HG03457 (cell line): ENCODE results near the gene LEP.
"Not testable (repeated sequence)": the region's sequence is repeated elsewhere in the genome, so short reads cannot be mapped to it uniquely, and the experiment has no call there.

Experiments
- ATAC-seq: cut with Tn5 transposase; IDR thresholded peaks from one replicate; pipeline ENCODE4 v1.9.1; 2021; ENCODE audit warnings: moderate number of reproducible peaks; ENCODE audit not compliant: unreplicated experiment

The LEP gene

DNA sequence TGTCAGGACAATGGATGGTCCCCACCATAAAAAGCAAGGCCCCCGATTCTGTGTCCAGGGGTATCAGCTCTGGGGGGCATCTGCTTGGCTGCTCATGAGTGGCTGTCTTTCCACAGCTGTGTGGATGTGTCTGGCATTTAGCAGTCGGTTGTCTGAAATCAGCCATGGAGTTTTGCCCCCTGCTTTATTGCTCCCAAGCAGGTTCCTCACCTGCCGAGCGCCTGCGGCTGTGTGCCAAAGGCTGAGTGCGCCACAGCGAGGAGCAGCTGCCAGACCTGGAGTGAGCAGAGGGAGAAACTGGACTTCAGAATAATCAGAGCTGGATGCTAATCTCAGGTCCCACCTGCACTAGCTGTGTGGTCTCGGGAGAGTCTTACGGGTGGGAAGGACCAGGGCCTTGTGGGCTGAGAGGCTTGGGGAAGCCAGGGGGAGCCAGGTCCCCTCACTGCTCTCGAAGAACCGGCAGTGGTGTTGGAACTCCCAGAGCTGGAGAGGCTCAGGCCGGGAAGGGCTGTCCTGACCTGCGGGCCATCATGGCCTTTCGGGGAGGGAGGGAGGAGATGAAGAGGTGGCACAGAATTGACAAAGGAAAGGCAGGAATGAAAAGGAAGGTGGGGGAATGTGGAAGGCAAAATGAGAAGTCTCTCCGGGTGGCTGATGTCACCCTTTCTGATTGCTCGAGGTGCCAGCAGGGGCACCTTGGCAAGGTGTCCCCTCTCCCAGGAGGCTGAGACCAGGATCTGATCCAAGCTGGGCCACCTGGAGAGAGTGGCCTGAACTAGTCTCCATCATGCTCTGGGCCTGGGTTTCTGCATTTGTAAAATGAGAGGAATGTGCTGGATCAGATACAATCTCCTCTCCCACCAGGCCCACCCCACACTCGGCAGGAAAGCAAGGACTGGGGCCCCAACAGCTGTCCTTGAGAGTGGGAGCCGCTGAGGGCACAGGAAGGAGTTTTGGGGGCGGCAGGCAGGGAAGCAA is 30.2 kb upstream of the LEP start:
- ATAC-seq: no peak

DNA sequence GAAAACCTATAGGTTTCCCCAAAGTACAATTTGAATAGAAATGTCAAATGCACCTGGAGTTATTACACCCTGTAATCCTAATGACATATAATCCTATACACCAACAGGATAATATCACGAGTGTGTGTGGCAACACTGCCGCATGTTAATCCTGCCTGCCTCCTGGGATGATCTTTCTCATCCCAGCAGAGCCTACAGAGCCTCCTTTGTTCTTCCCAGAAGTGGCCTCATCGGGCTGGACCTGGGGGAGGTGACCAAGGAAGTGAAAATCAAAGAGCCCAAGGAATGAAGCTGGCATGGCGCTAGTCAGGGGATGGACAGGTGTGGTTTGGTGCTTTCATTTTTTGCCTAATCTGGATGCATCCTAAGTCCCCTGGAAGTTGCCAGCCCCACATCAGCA is 29.5 kb upstream of the LEP start:
- no peak for ATAC-seq

DNA sequence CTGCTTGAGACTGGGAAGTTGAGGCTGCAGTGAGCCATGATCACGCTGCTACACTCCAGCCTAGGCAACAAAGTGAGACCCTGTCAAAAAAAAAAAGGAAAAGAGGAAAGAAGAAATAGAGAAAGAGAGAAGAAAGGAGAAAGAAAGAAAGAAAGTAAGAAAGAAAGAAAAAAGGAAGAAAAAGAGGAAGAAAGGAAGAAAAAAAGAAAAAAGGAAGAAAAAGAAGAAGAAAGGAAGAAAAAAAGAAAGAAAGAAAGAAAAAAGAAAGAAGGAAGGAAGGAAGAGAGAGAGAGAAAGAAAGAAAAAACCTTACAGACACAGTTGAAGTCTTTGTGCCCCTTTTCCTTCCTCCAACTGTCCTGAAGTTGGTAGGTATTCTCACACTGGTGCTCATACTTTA is 26.6 kb upstream of the LEP start:
- ATAC-seq: no peak

DNA sequence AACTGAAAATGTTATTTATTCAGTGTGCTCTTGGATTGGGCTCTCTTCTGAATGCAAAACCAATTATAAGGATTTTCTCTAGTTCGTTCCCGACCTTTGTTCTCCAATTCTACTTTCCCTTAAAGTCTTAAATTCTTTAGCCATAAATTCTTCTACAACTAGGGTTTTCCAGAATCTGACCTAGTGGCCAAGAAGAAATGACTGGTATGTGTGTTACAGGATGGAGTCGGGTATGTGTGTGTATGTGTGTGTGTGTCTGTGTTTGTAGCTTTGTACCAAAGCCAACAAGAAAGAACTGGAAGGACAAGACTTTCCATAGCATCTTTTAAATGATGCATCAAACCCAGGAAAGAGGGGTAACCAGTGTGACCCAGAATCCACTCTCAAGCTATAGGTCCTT is 25.8 kb upstream of the LEP start:
- ATAC-seq: no peak

DNA sequence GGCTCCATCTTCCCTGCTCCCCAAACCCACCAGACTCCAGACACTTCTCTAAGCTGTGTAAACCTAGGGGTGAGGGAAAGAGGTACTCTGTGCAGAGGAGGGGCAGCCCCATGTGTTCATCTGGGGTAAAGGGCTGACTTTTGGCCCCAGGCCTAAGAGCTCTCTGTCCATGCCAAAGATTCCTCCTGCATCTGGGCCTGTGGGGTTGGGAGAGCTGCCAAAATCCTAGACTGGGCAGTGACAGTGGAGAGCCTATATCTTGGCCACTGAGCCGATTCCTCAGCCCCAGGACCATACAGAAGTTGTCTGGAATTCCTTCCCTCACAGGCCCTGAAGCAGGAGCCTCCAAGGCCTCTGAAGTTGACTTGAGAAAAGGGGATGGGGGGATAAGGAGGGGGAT is 25.3 kb upstream of the LEP start:
- ATAC-seq: no peak

DNA sequence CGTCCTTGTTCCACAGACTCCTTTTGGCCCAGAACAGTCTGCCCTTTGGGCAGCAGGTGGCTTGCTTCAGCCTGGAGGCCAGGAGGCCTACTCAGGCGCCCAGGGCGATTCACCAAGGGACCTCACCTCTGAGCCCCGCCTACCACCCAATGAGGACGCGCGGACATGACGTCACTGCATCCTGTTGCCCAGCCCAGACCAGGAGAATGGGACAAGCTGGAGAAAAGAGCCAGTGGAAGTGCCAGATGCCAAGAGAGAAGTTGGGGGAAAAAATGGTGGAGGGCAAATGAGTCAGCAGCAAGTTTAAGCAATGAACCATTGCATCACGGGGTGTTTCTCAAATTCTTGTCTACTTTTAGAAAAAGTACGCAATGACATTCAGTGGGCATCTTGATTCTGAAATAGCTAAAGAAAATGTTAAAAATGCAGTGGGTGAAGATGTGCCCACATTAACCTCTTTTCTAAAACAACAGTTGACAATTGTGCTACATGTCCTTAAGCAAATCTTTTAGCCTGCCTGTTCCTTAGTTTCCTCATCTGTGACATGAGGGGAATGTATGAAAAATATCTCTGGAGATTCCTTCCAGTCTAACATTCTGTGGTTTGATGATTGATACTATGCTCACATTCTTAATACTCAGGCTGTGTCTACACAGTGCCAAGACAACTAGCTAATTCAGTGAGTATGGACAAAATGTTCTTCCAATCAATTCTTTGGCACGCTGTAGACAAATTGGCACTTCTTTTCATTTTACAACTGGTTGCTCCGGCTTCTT is 23.9 kb upstream of the LEP start:
- no peak for ATAC-seq

DNA sequence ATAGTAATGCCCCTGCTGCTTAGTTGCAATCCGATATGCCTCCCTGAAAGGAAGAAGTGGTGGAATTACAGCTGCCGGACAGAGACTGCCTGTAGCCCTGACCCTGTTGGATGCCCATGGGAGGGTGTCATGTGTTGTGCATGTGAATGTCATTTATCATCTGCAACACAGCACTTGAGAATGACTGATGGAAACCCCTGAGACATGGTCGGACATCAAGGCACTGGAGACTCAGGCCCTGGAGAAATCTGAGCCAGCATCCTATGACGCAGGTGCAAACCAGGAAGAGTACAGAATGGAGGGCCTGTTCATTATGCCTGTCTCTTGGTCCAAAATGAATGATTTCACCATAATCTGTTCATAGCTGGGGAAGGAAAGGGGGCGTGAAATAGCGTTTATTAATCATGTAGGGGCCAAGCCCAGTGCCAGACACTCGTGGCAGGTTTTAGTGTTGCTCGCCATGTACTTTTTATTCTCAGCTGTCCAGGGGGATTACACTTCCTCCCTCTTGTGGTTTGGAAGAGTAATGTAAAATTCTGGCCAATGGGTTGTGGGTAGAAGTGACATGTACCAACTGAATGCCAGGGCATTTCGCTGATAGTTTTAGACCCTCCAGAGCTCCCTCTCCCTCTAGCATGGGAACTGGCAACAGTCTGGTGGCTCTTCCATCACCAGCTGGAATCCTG is 23.0 kb upstream of the LEP start:
- ATAC-seq: no peak

DNA sequence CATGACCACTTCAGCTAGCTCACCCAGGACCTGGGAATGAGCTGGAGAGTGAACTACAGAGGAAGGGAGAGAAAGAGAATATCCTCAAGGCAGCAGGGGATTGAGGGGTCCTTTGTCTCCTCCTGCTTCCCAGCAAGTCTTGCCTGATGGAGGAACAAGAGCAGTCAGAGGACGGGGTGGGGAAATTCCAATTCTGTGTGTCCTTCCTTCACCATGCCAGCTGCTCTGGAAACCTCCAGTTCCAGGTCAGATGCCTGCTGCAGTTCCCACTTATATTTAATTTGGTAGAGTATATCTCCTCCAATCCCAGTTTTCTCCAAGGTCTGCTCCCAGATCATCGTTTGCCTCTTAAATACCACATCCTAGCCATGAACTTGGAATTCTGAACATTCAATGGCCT is 21.4 kb upstream of the LEP start:
- ATAC-seq: no peak

DNA sequence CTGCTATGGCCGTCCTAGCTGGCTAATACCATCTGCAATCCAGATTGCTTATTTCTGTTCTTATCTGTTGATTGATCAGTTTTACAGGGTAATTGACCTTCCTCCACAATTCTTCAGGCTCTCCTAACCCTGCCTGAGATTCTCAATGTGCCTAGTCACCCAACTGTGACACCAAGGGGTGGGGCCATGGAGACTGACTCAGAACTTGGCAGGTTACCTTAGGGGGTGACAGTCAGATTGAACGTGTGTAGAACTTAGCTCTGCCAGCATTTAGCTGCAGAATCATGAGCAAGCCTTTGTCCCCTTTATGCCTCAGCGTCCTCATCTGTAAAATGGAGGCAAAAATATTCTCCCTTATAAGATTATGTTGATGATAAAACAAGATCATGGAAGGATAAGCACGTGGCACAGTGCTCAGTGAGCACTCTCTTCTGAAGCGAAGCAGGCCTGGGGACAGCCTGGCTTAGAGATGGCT is 19.1 kb upstream of the LEP start:
- ATAC-seq: no peak

DNA sequence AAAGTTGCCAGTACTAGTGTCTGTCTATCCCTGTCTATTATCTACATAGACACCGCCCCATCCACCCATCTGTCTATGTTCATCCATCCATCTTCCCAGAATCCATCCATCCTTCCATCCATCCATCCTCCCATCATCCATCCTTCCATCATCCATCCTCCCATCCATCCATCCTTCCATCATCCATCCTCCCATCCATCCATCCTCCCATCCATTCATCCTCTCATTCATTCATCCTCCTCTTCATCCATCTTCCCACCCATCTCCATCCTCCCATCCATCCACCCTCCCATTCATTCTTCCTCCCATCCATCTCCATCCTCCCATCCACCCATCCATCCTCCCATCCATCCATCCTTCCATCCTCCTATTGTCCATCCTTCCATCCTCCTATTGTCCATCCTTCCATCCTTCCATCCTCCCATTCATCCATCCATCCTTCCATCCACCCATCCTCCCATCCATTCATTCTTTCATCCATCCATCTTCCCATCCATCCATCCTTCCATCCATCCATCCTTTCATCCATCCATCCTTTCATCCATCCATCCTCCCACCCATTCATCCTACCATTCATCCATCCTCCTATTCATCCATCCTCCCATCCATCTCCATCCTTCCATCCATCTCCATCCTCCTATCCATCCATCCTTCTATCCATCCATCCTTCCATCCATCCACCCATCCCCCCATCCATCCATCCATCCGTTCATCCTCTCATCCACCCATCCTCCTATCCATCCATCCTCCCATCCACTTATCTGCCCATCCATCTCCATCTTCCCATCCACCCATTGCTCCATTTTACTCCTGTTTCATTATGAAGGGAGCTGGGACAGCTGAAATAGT is 14.7 kb upstream of the LEP start:
- ATAC-seq: no peak

DNA sequence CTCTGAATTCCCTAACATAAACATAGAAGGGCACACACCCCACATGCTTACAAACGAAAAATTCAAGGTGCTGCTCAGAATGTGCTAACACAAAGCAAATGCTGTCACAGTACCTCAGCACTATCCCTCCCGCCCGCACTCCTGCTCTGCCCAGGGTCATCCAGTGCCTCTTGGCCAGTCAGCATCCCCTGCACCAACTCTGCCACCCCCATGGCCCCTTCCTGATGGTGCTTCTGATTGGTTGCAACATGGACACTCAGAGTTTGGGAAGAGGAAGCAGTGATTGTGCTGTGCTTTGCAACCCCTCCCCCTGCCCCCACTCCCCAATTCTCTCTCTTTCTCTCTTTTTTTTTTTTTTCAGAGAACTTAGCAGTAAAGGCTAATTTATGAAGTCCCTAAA is 13.8 kb upstream of the LEP start:
- ATAC-seq: no peak

DNA sequence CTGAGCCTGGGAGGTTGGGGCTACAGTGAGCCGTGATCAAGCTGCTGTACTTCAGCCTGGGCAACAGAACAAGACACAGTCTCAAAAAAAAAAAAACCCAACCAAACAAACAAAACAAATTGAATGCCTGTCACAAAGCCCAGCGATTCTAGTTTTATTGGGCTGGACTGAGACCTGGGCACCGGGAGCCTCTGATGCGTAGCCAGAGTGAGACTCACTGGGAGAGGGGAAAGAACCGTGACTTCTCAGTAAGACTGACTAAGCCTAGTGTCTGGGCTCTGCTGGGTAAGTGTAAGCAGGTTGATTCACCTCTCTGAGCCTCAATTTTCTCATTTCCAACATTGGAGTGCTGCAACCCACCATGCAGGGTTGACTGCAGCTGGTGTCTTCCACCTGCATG is 10.1 kb upstream of the LEP start:
- ATAC-seq: no peak

DNA sequence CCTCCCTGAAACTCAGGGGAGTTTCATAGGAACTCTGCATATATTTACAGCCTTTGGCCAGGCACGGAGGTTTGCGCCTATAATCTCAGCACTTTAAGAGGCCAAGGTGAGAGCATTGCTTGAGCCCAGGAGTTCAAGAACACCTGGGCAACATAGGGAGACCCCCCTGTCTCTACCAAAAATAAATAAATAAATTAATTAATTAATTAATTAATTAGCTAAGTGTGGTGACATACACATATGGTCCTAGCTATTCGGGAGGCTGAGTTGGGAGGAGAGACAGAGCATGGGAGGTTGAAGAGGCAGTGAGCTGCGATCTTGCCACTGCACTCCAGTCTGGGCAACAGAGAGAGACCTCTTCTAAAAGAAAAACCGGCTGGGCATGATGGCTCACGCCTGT is 9.4 kb upstream of the LEP start:
- ATAC-seq: no peak

DNA sequence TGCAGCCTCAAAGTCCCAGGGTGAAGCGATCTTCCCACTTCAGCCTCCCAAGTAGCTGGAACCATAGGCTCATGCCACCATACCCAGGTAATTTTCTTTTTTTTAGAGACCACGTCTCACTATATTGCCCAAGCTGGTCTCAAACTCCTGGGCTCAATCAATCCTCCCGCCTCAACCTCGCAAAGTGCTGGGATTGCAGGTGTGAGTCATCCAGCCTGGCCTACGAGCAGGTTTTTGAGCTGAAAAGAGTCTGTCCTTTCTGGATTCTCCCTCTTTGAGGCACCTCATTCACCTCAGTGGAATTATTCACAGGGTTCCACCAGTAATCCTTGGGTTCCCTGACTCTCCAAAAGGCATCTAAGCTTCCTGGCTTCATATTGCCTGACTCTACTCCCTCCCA is 7.6 kb upstream of the LEP start:
- no peak for ATAC-seq

DNA sequence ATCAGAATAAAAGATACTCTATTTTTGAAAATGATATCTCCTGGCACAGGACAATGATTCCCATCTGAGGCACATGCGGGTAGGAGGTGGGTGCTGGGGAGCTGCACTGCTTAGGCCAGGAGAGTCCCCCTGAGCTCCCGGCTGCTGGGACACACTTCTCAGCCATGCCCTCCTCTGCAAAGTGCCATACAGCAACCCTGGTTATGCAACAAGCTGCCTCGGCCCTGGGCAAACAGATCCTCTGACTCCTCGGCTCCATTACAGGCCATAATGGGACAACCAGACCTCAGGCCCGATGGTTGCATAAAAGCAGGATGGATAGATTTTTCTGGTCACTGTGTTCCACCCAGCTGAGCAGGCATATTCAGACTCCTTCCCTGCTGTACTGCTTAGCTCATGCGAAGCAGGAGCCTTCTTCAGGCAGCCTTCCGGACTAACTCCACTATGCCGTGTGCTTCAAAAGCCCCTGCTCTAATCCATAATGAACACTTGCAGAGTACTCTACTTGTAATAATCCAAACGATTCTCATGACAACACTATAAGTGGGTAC is 6.5 kb upstream of the LEP start:
- ATAC-seq: no peak

DNA sequence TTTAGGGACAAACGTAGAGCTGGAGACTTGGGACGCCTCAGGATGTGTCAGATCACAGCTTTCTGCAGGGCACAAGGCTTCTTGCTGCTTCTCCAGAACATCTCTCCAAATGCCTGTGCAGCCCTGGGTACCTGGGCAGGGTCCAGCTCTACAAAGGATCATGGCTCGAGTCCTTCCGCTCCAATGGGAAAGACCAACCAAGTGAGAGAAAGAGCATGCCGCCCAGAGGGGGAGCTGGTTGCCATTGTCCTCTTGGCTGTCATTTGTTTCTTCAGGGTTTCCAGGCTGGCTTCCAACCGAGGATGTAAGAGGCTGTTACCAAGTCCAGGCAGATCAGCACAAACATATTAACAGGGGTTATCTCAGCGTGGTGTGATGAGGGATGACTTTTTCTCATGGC is 5.6 kb upstream of the LEP start:
- ATAC-seq: no peak

DNA sequence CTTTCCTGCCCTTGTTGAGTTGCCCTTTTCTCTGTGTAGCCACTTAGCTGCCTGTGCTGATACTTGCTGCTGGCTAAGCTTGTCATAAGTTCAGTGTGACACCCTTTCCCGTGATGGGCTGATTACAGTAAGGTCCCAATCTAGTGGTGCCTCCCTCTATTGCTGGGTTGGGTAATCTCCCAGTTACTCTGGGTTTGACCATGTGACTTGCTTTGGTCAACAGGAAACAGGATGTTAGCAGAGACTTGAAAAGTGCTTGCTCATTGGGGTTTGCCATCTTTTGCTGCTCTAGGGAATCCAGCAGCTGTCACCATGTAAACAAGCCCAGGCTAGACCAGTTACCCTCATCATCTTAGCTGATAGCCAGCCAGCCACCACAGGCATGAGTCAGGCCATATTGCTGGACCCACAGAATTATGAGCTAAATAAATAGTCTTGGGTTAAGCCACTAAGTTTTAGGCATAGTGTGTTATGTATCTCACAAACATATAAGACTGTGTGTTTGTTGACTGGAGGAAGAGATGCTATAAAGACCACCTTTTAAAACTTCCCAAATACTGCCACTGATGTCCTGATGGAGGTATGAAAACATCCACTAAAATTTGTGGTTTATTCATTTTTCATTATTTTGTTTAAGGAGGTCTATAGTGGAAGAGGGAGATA is 4.0 kb upstream of the LEP start:
- peak; percentile 90 for ATAC-seq

DNA sequence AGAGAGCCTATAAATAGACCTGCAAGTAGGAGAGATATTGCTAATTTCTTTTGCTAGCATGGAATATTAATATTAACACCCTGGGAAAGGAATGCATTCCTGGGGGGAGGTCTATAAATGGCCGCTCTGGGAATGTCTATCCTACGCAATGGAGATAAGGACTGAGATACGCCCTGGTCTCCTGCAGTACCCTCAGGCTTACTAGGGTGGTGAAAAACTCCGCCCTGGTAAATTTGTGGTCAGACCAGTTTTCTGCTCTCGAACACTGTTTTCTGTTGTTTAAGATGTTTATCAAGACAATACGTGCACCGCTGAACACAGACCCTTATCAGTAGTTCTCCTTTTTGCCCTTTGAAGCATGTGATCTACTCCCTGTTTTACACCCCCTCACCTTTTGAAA is 1.9 kb upstream of the LEP start:
- not testable (repeated sequence) for ATAC-seq

DNA sequence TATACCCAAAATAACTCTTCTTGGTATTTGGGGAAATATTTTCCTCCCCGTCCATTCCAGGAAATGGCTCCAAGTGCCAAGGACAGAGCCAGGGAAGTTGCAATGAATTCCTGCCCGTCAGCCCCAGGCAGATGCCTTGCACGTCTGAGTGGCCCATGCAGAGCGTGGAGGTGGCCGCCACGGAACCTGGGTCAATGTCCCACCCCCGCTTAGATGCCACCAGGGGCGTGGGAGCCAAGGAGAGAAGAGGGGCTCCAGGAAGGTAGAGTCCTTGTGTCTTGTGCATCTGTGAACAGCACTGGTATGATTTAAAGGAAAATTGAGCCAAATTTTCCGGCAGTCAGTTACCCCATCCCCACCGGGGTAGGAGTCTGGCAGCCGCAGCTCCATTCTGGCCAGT is 1.6 kb downstream of the LEP start:
- ATAC-seq: no peak

DNA sequence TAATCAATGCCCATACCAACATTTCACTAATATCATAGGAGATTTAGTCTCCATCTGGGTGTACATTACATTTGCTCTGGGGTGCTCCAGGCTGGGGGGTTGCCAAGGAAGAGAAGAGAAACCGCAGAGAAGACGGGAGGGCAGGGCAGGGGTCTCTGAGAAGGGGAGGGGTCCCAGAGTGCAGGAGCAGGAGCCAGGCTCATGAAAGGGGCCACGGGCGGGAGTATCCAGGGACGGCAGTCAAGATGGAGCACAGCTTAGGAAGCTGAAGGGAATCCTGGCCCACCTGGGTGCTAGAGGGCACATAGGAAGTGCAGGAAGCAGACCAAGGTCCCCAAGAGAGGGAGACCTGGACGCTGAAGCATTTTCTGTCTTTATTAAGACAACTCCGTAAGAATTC is 2.2 kb downstream of the LEP start:
- ATAC-seq: no peak
